K562 (cell line): Measurements from ENCODE around the gene DDX54. TPM values are rescaled to one million over a fixed set of nuclear protein-coding genes. Genes with fewer than 3 reads are reported as not detected.

ENCODE experiments used
- ATAC-seq: fragments of 200-7000 bp; cut with Tn5 transposase; 3 replicates; pipeline ENCODE4 v1.9.1; 2020; ENCODE audit warnings: moderate library complexity
- BruUV-seq: library from RNA; stranded (reverse); fragments of 400-500 nt; replicated peaks from 2 replicates; lab custom pipeline; 2021; lab: Mats Ljungman, UMichigan
- CTCF ChIA-PET: fragments of 300-600 bp; formaldehyde crosslinking; extraction: SDS; loops from one replicate; lab custom pipeline; 2021; ENCODE audit warnings: low intra/inter-chr PET ratio; lab: Yijun Ruan, JAX
- POLR2A ChIA-PET: fragments of 300-600, 350-650 bp; sonication (Branson Sonifier 250); formaldehyde crosslinking; extraction: SDS; loops from one replicate; lab custom pipeline; 2021; ENCODE audit warnings: antibody characterized with exemption, inconsistent platforms; lab: Yijun Ruan, JAX
- DNase-seq, 4 experiments: peaks; one replicate each; pipeline versions ENCODE4 v3.0.0 to v3.0.0-alpha.2; 2011 to 2018; ENCODE audit warnings: low spot score in 3 of 4, mixed read lengths in 3 of 4; ENCODE audit errors: extremely low read depth in 1 of 4
- FAIRE-seq: peaks from 2 replicates; lab custom pipeline; 2011; peaks lifted over from hg19 to GRCh38; lab: Jason Lieb, UNC
- H2AFZ ChIP-seq: 2 replicates; pipeline ENCODE4 v1.6.0; 2011; ENCODE audit warnings: low read depth, low read length, control low read depth, inconsistent platforms
- H3K27ac ChIP-seq: fragments of 200-600 bp; 3 replicates; pipeline ENCODE4 v1.8.0; 2011; ENCODE audit warnings: low read depth, mild to moderate bottlenecking, control low read depth, inconsistent platforms, low read length, moderate library complexity, mixed read lengths; ENCODE audit errors: extremely low read depth
- H3K27me3 ChIP-seq, 2 experiments: fragments of 300-600 bp in 1 of 2; 2 replicates in 1 of 2; 3 replicates in 1 of 2; pipeline versions ENCODE4 v1.6.0 to v1.8.0; 2011; ENCODE audit warnings: inconsistent platforms in 2 of 2, low read length in 2 of 2, mild to moderate bottlenecking in 1 of 2, mixed read lengths in 1 of 2, moderate library complexity in 1 of 2; ENCODE audit not compliant: control insufficient read depth in 2 of 2, insufficient read depth in 2 of 2
- H3K36me3 ChIP-seq: fragments of 300-600 bp; 3 replicates; pipeline ENCODE4 v1.8.0; 2011; ENCODE audit warnings: mild to moderate bottlenecking, low read length, inconsistent platforms; ENCODE audit not compliant: control insufficient read depth, insufficient read depth
- H3K4me1 ChIP-seq, 2 experiments: fragments of 200-600 bp in 1 of 2; replicated peaks in 1 of 2; 2 replicates in 1 of 2; 3 replicates in 1 of 2; pipeline versions ENCODE4 v1.5.1 to v1.8.0; 2011; ENCODE audit warnings: inconsistent platforms in 2 of 2, low read length in 2 of 2, mild to moderate bottlenecking in 1 of 2, mixed read lengths in 1 of 2, moderate library complexity in 1 of 2; ENCODE audit not compliant: control insufficient read depth in 2 of 2, insufficient read depth in 2 of 2
- H3K4me2 ChIP-seq: 2 replicates; pipeline ENCODE4 v1.6.1; 2011; ENCODE audit warnings: low read length, control low read depth, inconsistent platforms, mixed read lengths; ENCODE audit not compliant: insufficient read depth
- H3K4me3 ChIP-seq: fragments of 200-600 bp; sonication (generic), shearing (Covaris generic); 2 replicates; pipeline ENCODE4 v1.5.1; 2016; ENCODE audit warnings: control low read depth, inconsistent platforms
- H3K79me2 ChIP-seq: fragments of 200-600 bp; 3 replicates; pipeline ENCODE4 v1.8.0; 2011; ENCODE audit warnings: low read length, inconsistent platforms; ENCODE audit not compliant: control insufficient read depth, insufficient read depth
- H3K9ac ChIP-seq, 2 experiments: 2 replicates each; pipeline versions ENCODE4 v1.6.0 to v1.6.1; 2011; ENCODE audit warnings: low read depth in 2 of 2, low read length in 2 of 2, control low read depth in 1 of 2, inconsistent platforms in 1 of 2, mild to moderate bottlenecking in 1 of 2, mixed read lengths in 1 of 2; ENCODE audit not compliant: insufficient read depth in 1 of 2
- H3K9me1 ChIP-seq: one replicate; pipeline ENCODE4 v1.6.0; 2011; ENCODE audit warnings: inconsistent platforms, mild to moderate bottlenecking, low read length, moderate library complexity; ENCODE audit not compliant: control insufficient read depth, insufficient read depth
- H3K9me3 ChIP-seq: replicated peaks from 2 replicates; pipeline ENCODE4 v1.5.1; 2011; ENCODE audit warnings: low read depth, low read length, inconsistent platforms; ENCODE audit not compliant: control insufficient read depth, insufficient read depth
- H4K20me1 ChIP-seq: replicated peaks from 2 replicates; pipeline ENCODE4 v1.6.1; 2011; ENCODE audit warnings: low read length, inconsistent platforms, mixed read lengths; ENCODE audit not compliant: control insufficient read depth, insufficient read depth
- ADNP ChIP-seq: fragments of 200-800 bp; sonication (Bioruptor generic); IDR thresholded peaks from 2 replicates; pipeline ENCODE4 v1.6.1; 2016; ENCODE audit warnings: missing genetic modification characterization, missing compliant biosample characterization
- ARID1B ChIP-seq: fragments of 450-650 bp; IDR thresholded peaks from 2 replicates; pipeline ENCODE4 v1.6.1; 2016; ENCODE audit warnings: antibody characterized with exemption, mild to moderate bottlenecking, inconsistent platforms
- ATF1 ChIP-seq, 2 experiments: fragments of 450-650 bp in 1 of 2; IDR thresholded peaks; 2 replicates each; pipeline ENCODE4 v1.6.1; 2016; ENCODE audit warnings: missing compliant biosample characterization in 1 of 2, missing genetic modification characterization in 1 of 2
- ATF7 ChIP-seq: fragments of 450-650 bp; IDR thresholded peaks from 2 replicates; pipeline ENCODE4 v1.7.1; 2014; ENCODE audit warnings: mild to moderate bottlenecking, moderate library complexity
- BHLHE40 ChIP-seq: IDR thresholded peaks from 2 replicates; pipeline ENCODE4 v1.6.1; 2011; ENCODE audit warnings: low read length, improper control_type of control experiment
- C11orf30 ChIP-seq: fragments of 450-650 bp; IDR thresholded peaks from 2 replicates; pipeline ENCODE4 v1.6.1; 2016; ENCODE audit warnings: low read depth, mild to moderate bottlenecking
- CBFA2T3 ChIP-seq: fragments of 450-650 bp; IDR thresholded peaks from 2 replicates; pipeline ENCODE4 v1.6.1; 2017
- CREM ChIP-seq: IDR thresholded peaks from 2 replicates; pipeline ENCODE4 v1.6.1; 2014; ENCODE audit warnings: antibody characterized with exemption, low read depth
- DPF2 ChIP-seq: fragments of 450-650 bp; IDR thresholded peaks from 2 replicates; pipeline ENCODE4 v1.6.1; 2016
- HDAC2 ChIP-seq: fragments of 450-650 bp; IDR thresholded peaks from 2 replicates; pipeline ENCODE4 v1.6.1; 2016; ENCODE audit warnings: mild to moderate bottlenecking
- JUNB ChIP-seq: fragments of 450-650 bp; formaldehyde crosslinking; conservative IDR thresholded peaks from 2 replicates; pipeline ENCODE4 v1.4.0; 2020; ENCODE audit warnings: mild to moderate bottlenecking
- KLF16 ChIP-seq: IDR thresholded peaks from 2 replicates; pipeline ENCODE4 v1.6.1; 2016; ENCODE audit warnings: antibody characterized with exemption
- LEF1 ChIP-seq: fragments of 450-650 bp; IDR thresholded peaks from 2 replicates; pipeline ENCODE4 v1.6.1; 2016; ENCODE audit warnings: mild to moderate bottlenecking
- MAFF ChIP-seq: IDR thresholded peaks from 2 replicates; pipeline ENCODE4 v1.6.1; 2012; ENCODE audit warnings: low read length, improper control_type of control experiment
- MAFG ChIP-seq: fragments of 450-650 bp; conservative IDR thresholded peaks from 2 replicates; pipeline ENCODE4 v1.6.1; 2016; ENCODE audit warnings: missing genetic modification characterization, missing compliant biosample characterization
- MTA3 ChIP-seq: fragments of 450-650 bp; formaldehyde crosslinking; IDR thresholded peaks from 2 replicates; pipeline ENCODE4 v1.6.1; 2017; ENCODE audit warnings: mild to moderate bottlenecking, borderline replicate concordance
- NFE2 ChIP-seq: IDR thresholded peaks from 2 replicates; pipeline ENCODE4 v1.6.1; 2014; ENCODE audit warnings: antibody characterized with exemption, low read depth
- PCBP1 ChIP-seq: fragments of 200-400 bp; formaldehyde crosslinking; IDR thresholded peaks from 2 replicates; pipeline ENCODE4 v1.6.1; 2018; ENCODE audit warnings: mild to moderate bottlenecking, low read depth, low read length; ENCODE audit not compliant: poor library complexity, severe bottlenecking
- SMARCE1 ChIP-seq: fragments of 450-650 bp; IDR thresholded peaks from 2 replicates; pipeline ENCODE4 v1.7.1; 2016; ENCODE audit warnings: mild to moderate bottlenecking
- TSC22D4 ChIP-seq: fragments of 450-650 bp; IDR thresholded peaks from 2 replicates; pipeline ENCODE4 v1.6.1; 2016; ENCODE audit warnings: missing genetic modification characterization, missing biosample characterization, control low read depth
- ZFP36 ChIP-seq: fragments of 150-350 bp; IDR thresholded peaks from 2 replicates; pipeline ENCODE4 v1.6.1; 2018; ENCODE audit warnings: low read length, low read depth; ENCODE audit not compliant: partially characterized antibody
- ZNF316 ChIP-seq: fragments of 450-650 bp; IDR thresholded peaks from 2 replicates; pipeline ENCODE4 v1.6.1; 2016
- ZNF695 ChIP-seq: fragments of 450-650 bp; formaldehyde crosslinking; IDR thresholded peaks from 2 replicates; pipeline ENCODE4 v1.4.0; 2020; ENCODE audit warnings: mild to moderate bottlenecking, moderate library complexity
- ZNF699 ChIP-seq: fragments of 250-450 bp; sonication (Bioruptor Pico); IDR thresholded peaks from 2 replicates; pipeline ENCODE4 v1.8.0; 2021; ENCODE audit warnings: mild to moderate bottlenecking, moderate library complexity; ENCODE audit not compliant: insufficient replicate concordance
- WGBS: fragments of 100-300 bp; shearing (Covaris generic); methylation state at CpG from one replicate; pipeline ENCODE4 v1.1.6; 2016; ENCODE audit warnings: low coverage, mixed read lengths; ENCODE audit not compliant: insufficient coverage; ENCODE audit errors: missing lambda C conversion rate; 5-methylcytosine and 5-hydroxymethylcytosine counted together
- in situ Hi-C: fragments of 300-500 bp; cut with MboI; formaldehyde crosslinking; loops from 4 replicates; pipeline ENCODE4 v1.15.0; 2018; ENCODE audit warnings: inconsistent platforms, mixed read lengths
- intact Hi-C: fragments of 100-400 bp; cut with micrococcal nuclease; formaldehyde crosslinking; loops from 2 replicates; pipeline ENCODE4 v1.14.2; 2022
- polyA plus RNA-seq, 8 experiments: library from polyadenylated mRNA; depleted of rRNA in 4 of 8; stranded (reverse) in 5 of 8; unstranded in 3 of 8; fragments of >200 nt; fragmentation: Nextera tagmentation in 2 of 8; fragmentation: Illumina TruSeq in 1 of 8; extraction: Ambion mirVana in 2 of 8; extraction: Trizol in 1 of 8; gene quantifications; 2 replicates each; pipeline versions ENCODE4 v1.2.1 to v1.2.3, GENCODE V29; 2011 to 2014; ENCODE audit warnings: inconsistent platforms in 1 of 8, missing spikeins in 1 of 8
- total RNA-seq, 7 experiments: library from RNA; depleted of rRNA in 6 of 7; stranded (reverse); fragments of >200 nt in 6 of 7; fragmentation: Illumina TruSeq in 2 of 7; extraction: Trizol in 2 of 7; gene quantifications; 2 replicates each; pipeline versions ENCODE4 v1.2.1 to v1.2.3, GENCODE V29; 2011 to 2021; ENCODE audit warnings: low replicate concordance in 1 of 7
- TF ChIP-seq, protein P1 (sequence below): fragments of 200-800 bp; sonication (Bioruptor generic); IDR thresholded peaks from 2 replicates; pipeline ENCODE4 v1.6.1; 2017; ENCODE audit warnings: missing genetic modification characterization, missing compliant biosample characterization

Gene DDX54
- total and polyA plus RNA-seq, 9 of the 15 experiments (the other 6 are each of a cell fraction or from before 2014, with no cell fraction given) = 1.4 to 135 (median 51.4) TPM

DNA sequence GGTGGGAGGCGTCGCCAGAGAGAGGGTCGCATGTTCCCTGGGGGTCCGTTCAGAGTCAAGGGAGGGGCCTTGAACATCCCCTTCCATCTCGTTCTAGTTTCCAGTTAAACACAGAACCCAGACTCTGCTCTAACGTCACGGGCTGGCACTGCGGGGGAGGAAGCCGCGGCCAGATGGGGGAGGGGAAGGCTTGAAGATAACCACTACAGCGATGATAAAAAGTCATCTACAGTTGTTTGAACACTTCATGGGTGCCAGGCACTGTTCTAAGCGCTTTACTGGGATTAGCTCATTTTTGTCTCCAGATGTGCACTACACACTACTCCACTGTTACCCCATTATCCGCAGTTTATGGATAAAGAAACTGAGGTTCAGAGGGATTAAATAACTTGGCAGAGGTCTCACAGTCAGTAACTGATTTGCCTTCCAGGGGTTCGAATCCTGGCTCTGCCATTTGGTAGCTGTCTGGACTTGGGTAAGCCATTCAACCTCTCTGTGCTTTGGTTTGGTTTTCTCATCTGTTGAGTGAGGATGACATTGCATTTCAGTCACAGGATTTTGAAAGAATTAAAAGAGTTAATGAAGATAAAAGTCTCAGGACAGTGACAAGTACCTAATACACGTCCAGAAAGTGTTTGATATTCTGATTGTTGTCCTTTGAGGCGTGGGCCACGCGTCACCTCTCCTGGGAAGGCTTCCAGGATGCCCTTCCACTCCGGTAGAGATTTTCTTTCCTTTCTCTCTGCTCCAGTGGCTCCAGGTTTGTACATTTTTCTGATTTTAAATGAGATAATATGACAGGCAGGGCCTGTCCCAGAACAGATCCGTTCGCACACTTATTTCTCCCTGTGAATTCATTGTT is 48.9 kb downstream of the DDX54 start:
- CTCF ChIA-PET = interaction anchor here (0.7 to 1.0 kb wide), 2 partner anchors 17 to 82 kb away, joined by 3 to 4 read pairs; no protein-coding TSS in a partner anchor
- Histone ChIP-seq H3K4me2 (peak overlapping the region; percentile 70), H3K9ac (peak overlapping the region in 1 of 2 experiments; percentile 66; a peak in 1 of 4 replicates), H3K9me3 (no peaks in the 10 kb centered on the region), H4K20me1 (peaks cover 10% of the 10 kb centered on the region), H3K4me1 (peaks cover 8 to 22% of the 10 kb centered on the region in 2 experiments), H2AFZ (no peak overlapping the region; the same call in 1 of the 2 replicates), H3K27me3 (no peaks in the 10 kb centered on the region), H3K79me2 (no peaks in the 10 kb centered on the region), H3K36me3 (no peaks in the 10 kb centered on the region), H3K9me1 (no peaks in the 10 kb centered on the region), H3K4me3 (peak overlapping the region; percentile 17), H3K27ac (no peak overlapping the region)
- POLR2A ChIA-PET = interaction anchor here (1.4 kb wide), 1 partner anchor 25 kb away, joined by 3 read pairs; no protein-coding TSS in a partner anchor
- ATAC-seq (peak; percentile 26; the same call in 2 of the 3 replicates), FAIRE-seq (peak; percentile 40), DNase-seq (peak in 3 of 4 experiments; percentile 51 to 61 (median 60))
- no TSS peak for BruUV-seq
- intact Hi-C loops = no loop called here
- in situ Hi-C loops = no loop called here
- WGBS = 2% methylated on average over 19 of the region's 21 CpGs
- TF ChIP-seq DPF2 (peak; percentile 60), ATF1 (CRISPR knock-in tag; IDR thresholded peaks at IDR 0.05) (no peak), ATF1 (tag; IDR thresholded peaks at IDR 0.05) (peak; percentile 60), MAFG (tag) (peak; percentile 83), HDAC2 (0 out of 2 replicates have a peak, but pooled peaks have one; percentile 18), ZNF699 (no peak), MAFF (0 out of 2 replicates have a peak, but pooled peaks have one; percentile 41), SMARCE1 (peak; percentile 60; the same call in 1 of the 2 replicates), CREM (peak; percentile 78), ZFP36 (peak; percentile 75), TSC22D4 (no peak), PCBP1 (no peak), KLF16 (peak; percentile 41; the same call in 1 of the 2 replicates), ZNF316 (peak; percentile 47), JUNB (CRISPR knock-in tag) (no peak), ADNP (tag) (peak; percentile 64), ATF7 (0 out of 2 replicates have a peak, but pooled peaks have one; percentile 27), C11orf30 (peak; percentile 58), NFE2 (peak; percentile 29; the same call in 1 of the 2 replicates), BHLHE40 (peak; percentile 28; the same call in 1 of the 2 replicates), ARID1B (peak; percentile 41), MTA3 (no peak), LEF1 (peak; percentile 84), ZNF695 (CRISPR knock-in tag) (no peak), CBFA2T3 (peak; percentile 22; the same call in 1 of the 2 replicates)
- TF ChIP-seq, protein P1, sequence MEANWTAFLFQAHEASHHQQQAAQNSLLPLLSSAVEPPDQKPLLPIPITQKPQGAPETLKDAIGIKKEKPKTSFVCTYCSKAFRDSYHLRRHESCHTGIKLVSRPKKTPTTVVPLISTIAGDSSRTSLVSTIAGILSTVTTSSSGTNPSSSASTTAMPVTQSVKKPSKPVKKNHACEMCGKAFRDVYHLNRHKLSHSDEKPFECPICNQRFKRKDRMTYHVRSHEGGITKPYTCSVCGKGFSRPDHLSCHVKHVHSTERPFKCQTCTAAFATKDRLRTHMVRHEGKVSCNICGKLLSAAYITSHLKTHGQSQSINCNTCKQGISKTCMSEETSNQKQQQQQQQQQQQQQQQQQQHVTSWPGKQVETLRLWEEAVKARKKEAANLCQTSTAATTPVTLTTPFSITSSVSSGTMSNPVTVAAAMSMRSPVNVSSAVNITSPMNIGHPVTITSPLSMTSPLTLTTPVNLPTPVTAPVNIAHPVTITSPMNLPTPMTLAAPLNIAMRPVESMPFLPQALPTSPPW = peak; percentile 30; the same call in 1 of the 2 replicates
